ENCODE measurements around the gene SLC9C2.
"Not testable (repeated sequence)": the region's sequence is repeated elsewhere in the genome, so short reads cannot be mapped to it uniquely, and the experiment has no call there.

Gene SLC9C2

DNA sequence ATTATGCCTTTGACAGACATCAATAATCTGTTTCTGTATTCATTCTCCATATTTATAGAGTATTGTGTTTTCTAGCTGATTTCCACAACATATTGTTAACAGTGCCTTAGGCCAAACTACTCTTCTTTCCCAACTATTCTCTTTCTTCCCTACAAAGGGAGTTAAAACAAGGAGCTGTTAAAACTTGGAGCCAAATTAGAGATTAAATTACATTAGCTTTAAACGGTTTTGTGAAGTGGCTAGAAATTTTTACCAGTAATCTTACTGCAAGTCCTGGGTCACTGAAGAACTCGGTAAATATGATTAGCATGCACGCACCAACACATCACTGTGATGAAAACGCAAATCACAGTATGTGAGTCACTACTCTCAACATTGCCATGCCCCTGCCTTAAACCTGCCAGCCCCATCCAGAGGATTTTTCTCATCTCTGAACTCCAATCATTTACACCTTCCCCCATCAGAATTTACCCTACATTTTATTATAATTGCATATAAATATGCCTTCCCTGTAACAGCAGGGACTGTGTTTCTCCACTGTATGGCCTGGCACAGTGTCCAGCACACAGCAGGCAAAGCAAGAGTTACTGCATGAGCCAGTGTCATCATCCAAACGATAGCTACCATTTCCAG is 127.2 kb downstream of the SLC9C2 start:
- TF ChIP-seq, protein P1, sequence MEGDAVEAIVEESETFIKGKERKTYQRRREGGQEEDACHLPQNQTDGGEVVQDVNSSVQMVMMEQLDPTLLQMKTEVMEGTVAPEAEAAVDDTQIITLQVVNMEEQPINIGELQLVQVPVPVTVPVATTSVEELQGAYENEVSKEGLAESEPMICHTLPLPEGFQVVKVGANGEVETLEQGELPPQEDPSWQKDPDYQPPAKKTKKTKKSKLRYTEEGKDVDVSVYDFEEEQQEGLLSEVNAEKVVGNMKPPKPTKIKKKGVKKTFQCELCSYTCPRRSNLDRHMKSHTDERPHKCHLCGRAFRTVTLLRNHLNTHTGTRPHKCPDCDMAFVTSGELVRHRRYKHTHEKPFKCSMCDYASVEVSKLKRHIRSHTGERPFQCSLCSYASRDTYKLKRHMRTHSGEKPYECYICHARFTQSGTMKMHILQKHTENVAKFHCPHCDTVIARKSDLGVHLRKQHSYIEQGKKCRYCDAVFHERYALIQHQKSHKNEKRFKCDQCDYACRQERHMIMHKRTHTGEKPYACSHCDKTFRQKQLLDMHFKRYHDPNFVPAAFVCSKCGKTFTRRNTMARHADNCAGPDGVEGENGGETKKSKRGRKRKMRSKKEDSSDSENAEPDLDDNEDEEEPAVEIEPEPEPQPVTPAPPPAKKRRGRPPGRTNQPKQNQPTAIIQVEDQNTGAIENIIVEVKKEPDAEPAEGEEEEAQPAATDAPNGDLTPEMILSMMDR (IDR thresholded peaks at IDR 0.05), result no peak
- Histone ChIP-seq H3K4me3 (peak overlapping the region; percentile 90 to 97), H3K36me3 (peaks cover 0 to 10% (median 3%) of the 10 kb centered on the region in 3 donors), H3K27me3 (no peaks in the 10 kb centered on the region), H3K27ac (peak overlapping the region; percentile 87 to 92), H3K9me3 (peaks cover 0 to 5% (median 0%) of the 10 kb centered on the region in 3 donors), H3K4me1 (peaks cover 0 to 59% (median 36%) of the 10 kb centered on the region in 4 donors)
- intact Hi-C loops (cut with DNase I; ENCODE audit: low total_unique reads), result loop anchor here (2.0 to 10.0 kb wide), 5 partner anchors 43 to 549 kb away; partner anchors contain the start of genes CENPL, DARS2, KLHL20 and RC3H1
- DNase-seq, result no peak

DNA sequence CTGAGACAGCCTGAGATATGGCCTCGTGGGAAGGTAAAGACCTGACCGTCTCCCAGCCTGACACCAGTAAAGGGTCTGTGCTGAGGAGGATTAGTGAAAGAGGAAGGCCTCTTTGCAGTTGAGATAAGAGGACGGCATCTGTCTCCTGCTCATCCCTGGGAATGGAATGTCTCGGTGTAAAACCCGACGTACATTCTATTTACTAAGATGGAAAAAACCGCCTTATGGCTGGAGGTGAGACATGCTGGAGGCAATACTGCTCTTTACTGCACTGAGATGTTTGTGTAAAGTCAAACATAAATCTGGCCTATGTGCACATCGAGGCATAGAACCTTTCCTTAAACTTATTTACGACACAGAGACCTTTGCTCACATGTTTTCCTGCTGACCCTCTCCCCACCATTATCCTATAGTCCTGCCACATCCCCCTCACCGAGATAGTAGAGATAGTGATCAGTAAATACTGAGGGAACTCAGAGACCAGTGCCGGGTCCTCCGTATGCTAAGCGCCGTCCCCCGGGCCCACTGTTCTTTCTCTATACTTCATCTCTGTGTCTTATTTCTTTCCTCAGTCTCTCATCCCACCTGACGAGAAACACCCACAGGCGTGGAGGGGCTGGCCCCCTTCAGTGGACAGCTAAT is 128.0 kb downstream of the SLC9C2 start:
- Histone ChIP-seq H3K4me1 (peaks cover 0 to 51% (median 35%) of the 10 kb centered on the region in 4 donors), H3K27ac (peak overlapping the region; percentile 87 to 92)
- DNase-seq, H3K36me3 ChIP-seq, H3K4me3 ChIP-seq, H3K27me3 ChIP-seq, H3K9me3 ChIP-seq: not testable (repeated sequence)
- intact Hi-C loops (cut with DNase I; ENCODE audit: low total_unique reads), result loop anchor here (5.0 to 10.0 kb wide), 4 partner anchors 43 to 550 kb away; partner anchors contain the start of genes CENPL, DARS2, KLHL20 and RC3H1

DNA sequence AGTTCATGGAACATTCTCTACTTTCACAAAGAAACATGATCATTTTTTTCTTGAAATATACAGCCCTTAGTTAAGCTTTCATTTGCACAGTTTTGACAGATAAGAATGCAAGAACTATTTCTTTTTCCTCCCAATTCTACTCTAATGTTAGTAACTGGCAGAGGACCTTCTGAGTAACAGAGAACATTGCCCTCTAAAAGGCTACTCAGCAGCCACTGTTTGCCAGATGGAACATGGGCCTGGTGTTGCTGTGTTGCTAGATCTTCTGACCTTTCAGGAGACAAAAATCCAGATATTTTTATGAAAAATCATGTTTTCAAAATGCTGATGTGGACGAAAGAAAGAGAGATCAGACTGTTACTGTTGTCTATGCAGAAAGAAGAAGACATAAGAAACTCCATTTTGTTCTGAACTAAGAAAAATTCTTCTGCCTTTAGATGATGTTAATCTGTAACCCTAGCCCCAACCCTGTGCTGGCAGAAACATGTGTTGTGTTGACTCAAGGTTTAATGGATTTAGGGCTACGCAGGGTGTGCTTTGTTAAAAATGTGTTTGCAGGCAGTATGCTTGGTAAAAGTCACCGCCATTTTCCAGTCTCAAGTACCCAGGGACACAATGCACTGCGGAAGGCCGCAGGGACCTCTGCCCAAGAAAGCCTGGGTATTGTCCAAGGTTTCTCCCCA is 128.6 kb downstream of the SLC9C2 start:
- H3K4me1 ChIP-seq, result peaks cover 0 to 45% (median 30%) of the 10 kb centered on the region in 4 donors
- intact Hi-C loops (cut with DNase I; ENCODE audit: low total_unique reads), result loop anchor here (10.0 kb wide), 2 partner anchors 241 to 551 kb away; partner anchors contain the start of genes KLHL20 and RC3H1
- no peak for DNase-seq
- H3K27ac ChIP-seq, result peak overlapping the region; percentile 87 to 92
- no peaks in the 10 kb centered on the region for H3K27me3 ChIP-seq
- H3K4me3 ChIP-seq, result no peak overlapping the region
- TF ChIP-seq, protein P1 (IDR thresholded peaks at IDR 0.05), result no peak
- H3K36me3 ChIP-seq, result peaks cover 0 to 5% (median 0%) of the 10 kb centered on the region in 3 donors
- peaks cover 0 to 7% (median 0%) of the 10 kb centered on the region in 3 donors for H3K9me3 ChIP-seq

DNA sequence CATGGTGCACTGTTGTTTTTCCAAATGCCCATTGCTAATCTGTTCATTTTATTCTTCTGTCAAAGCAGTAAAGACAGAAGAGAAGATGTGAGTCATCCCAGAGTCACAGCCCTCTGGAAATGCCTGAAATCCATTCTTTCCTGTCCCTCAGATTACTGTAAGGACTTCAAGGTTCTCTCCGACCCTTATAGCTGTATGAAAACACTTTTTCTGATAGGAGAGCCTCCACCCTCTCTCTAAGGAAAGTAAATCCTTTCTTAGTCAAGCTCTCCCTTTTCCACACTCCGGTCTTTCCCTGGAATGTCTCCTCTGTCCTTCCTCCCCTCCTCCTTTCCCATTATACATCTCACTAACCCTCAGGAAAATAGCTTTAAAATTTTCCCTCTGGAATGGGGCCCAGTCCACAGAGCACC is 129.3 kb downstream of the SLC9C2 start:
- intact Hi-C loops (cut with DNase I; ENCODE audit: low total_unique reads), result loop anchor here (10.0 kb wide), 2 partner anchors 241 to 551 kb away; partner anchors contain the start of genes KLHL20 and RC3H1
- Histone ChIP-seq H3K9me3 (peaks cover 0 to 7% (median 0%) of the 10 kb centered on the region in 3 donors), H3K27me3 (no peaks in the 10 kb centered on the region), H3K4me3 (no peak overlapping the region), H3K36me3 (peaks cover 0 to 5% (median 0%) of the 10 kb centered on the region in 3 donors), H3K4me1 (peaks cover 0 to 38% (median 23%) of the 10 kb centered on the region in 4 donors), H3K27ac (peak overlapping the region; percentile 18 to 87)
- TF ChIP-seq, protein P1 (IDR thresholded peaks at IDR 0.05), result no peak
- DNase-seq, result no peak

DNA sequence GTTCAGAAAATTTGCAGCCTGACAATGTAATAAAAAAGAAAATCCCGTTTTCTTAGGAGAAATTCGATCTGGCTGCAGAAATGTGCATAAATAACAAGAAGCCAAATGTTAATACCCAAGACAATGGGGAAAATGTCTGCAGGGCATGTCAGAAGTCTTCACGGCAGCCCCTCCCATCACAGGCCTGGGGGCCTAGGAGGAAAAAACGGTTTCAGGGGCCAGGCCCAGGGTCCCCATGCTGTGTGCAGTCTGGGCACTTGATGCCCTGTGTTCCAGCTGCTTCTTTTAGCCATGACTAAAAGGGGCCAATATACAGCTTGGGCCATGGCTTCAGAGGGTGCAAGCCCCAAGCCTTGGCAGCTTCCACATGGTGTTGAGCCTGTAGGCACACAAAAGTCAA is 132.3 kb downstream of the SLC9C2 start:
- DNase-seq, result no peak
- Histone ChIP-seq H3K36me3 (peaks cover 0 to 5% (median 0%) of the 10 kb centered on the region in 3 donors), H3K9me3 (peaks cover 0 to 7% (median 0%) of the 10 kb centered on the region in 3 donors), H3K4me3 (no peak overlapping the region), H3K27ac (no peak overlapping the region), H3K27me3 (no peaks in the 10 kb centered on the region), H3K4me1 (peaks cover 0 to 25% (median 12%) of the 10 kb centered on the region in 4 donors)
- TF ChIP-seq, protein P1 (IDR thresholded peaks at IDR 0.05), result no peak
- intact Hi-C loops (cut with DNase I; ENCODE audit: low total_unique reads), result loop anchor here (10.0 kb wide), 2 partner anchors 244 to 554 kb away; partner anchors contain the start of genes KLHL20 and RC3H1

Measured in tibial artery (tissue), 4 donors.